Fibroblast of lung (primary cell): Measurements from ENCODE around the gene B3GALNT2. TPM values are rescaled to one million over a fixed set of nuclear protein-coding genes. Genes with fewer than 3 reads are reported as not detected.

Source experiments
- DNase-seq, 2 donors: peaks; one replicate each; pipeline versions ENCODE4 v3.0.0 to v3.0.0-alpha.2; 2010; ENCODE audit warnings: low read depth in 2 of 2
- H2AFZ ChIP-seq: 2 replicates; pipeline ENCODE4 v1.5.1; 2012; ENCODE audit warnings: low read length, control low read depth, inconsistent platforms
- H3K27ac ChIP-seq: 2 replicates; pipeline ENCODE4 v1.5.1; 2011; ENCODE audit warnings: low read length, control low read depth; ENCODE audit not compliant: insufficient read depth
- H3K27me3 ChIP-seq: 2 replicates; pipeline ENCODE4 v1.5.1; 2011; ENCODE audit warnings: mild to moderate bottlenecking, low read length; ENCODE audit not compliant: control insufficient read depth, insufficient read depth
- H3K36me3 ChIP-seq: 2 replicates; pipeline ENCODE4 v1.5.1; 2011; ENCODE audit warnings: low read length; ENCODE audit not compliant: control insufficient read depth, insufficient read depth
- H3K4me1 ChIP-seq: 2 replicates; pipeline ENCODE4 v1.5.1; 2011; ENCODE audit warnings: low read length; ENCODE audit not compliant: control insufficient read depth, insufficient read depth; ENCODE audit errors: extremely low read depth
- H3K4me2 ChIP-seq: 2 replicates; pipeline ENCODE4 v1.5.1; 2011; ENCODE audit warnings: low read length, control low read depth; ENCODE audit not compliant: insufficient read depth; ENCODE audit errors: extremely low read depth
- H3K4me3 ChIP-seq, 4 experiments: fragments of 200-600 bp in 1 of 4; sonication (generic) in 1 of 4; replicated peaks in 1 of 4; 2 replicates each; pipeline ENCODE4 v1.5.1; 2011 to 2016; ENCODE audit warnings: low read length in 4 of 4, low read depth in 3 of 4, mild to moderate bottlenecking in 3 of 4, control low read depth in 2 of 4, inconsistent platforms in 1 of 4, mixed read lengths in 1 of 4; ENCODE audit not compliant: insufficient read depth in 1 of 4; ENCODE audit errors: control extremely low read depth in 1 of 4
- H3K79me2 ChIP-seq: 2 replicates; pipeline ENCODE4 v1.5.1; 2012; ENCODE audit warnings: mild to moderate bottlenecking, low read length, inconsistent platforms; ENCODE audit not compliant: control insufficient read depth, insufficient read depth
- H3K9ac ChIP-seq: 2 replicates; pipeline ENCODE4 v1.5.1; 2011; ENCODE audit warnings: mild to moderate bottlenecking, low read length, control low read depth; ENCODE audit not compliant: insufficient read depth
- H3K9me3 ChIP-seq: 2 replicates; pipeline ENCODE4 v1.5.1; 2012; ENCODE audit warnings: low read depth, low read length; ENCODE audit not compliant: control insufficient read depth, insufficient read depth
- H4K20me1 ChIP-seq: 2 replicates; pipeline ENCODE4 v1.5.1; 2011; ENCODE audit warnings: low read length; ENCODE audit not compliant: control insufficient read depth, insufficient read depth; ENCODE audit errors: extremely low read depth
- CTCF ChIP-seq, 2 donors: IDR thresholded peaks in 1 of 2; conservative IDR thresholded peaks in 1 of 2; 1 replicate in 1 of 2; 2 replicates in 1 of 2; pipeline ENCODE4 v1.5.1; 2011 to 2012; ENCODE audit warnings: low read length in 2 of 2, control low read depth in 1 of 2, inconsistent platforms in 1 of 2, low read depth in 1 of 2, mild to moderate bottlenecking in 1 of 2
- EZH2 ChIP-seq: IDR thresholded peaks from 2 replicates; pipeline ENCODE4 v1.5.1; 2012; ENCODE audit warnings: low read length, control low read depth, mild to moderate bottlenecking; ENCODE audit errors: missing control alignments
- polyA plus RNA-seq, 2 donors: library from polyadenylated mRNA; depleted of rRNA in 1 of 2; stranded (reverse) in 1 of 2; unstranded in 1 of 2; fragments of >200 nt; gene quantifications; 2 replicates each; pipeline ENCODE4 v1.2.1, GENCODE V29; 2011 to 2012; ENCODE audit warnings: missing spikeins in 1 of 2
- total RNA-seq: library from RNA; depleted of rRNA; stranded (reverse); fragments of >200 nt; gene quantifications from 2 replicates; pipeline ENCODE4 v1.2.1, GENCODE V29; 2014

B3GALNT2 gene
- total and polyA plus RNA-seq, 2 donors (not counting 1 experiment from before 2014, with no cell fraction given), result 23.1 to 51.4 TPM

GRCh38 chr1:235417086-235417697, 87.1 kb downstream of the B3GALNT2 start:
- Histone ChIP-seq H3K27ac (no peak overlapping the region), H4K20me1 (no peaks in the 10 kb centered on the region), H3K4me2 (peak overlapping the region; percentile 56), H3K9me3 (no peaks in the 10 kb centered on the region), H3K79me2 (peaks cover 4% of the 10 kb centered on the region), H3K9ac (no peak overlapping the region), H3K27me3 (no peaks in the 10 kb centered on the region), H3K4me1 (peaks cover 2% of the 10 kb centered on the region), H3K36me3 (peaks cover 2% of the 10 kb centered on the region), H2AFZ (no peak overlapping the region), H3K4me3 (no peak overlapping the region)
- peak; percentile 74 to 86 for DNase-seq
- peak; percentile 76 to 86 for TF ChIP-seq CTCF (conservative IDR thresholded peaks at IDR 0.05 in 1 of 2, IDR thresholded peaks at IDR 0.05 in 1 of 2; ENCODE audit: low read depth in 1 of 2, low read length in 2 of 2)
- TF ChIP-seq EZH2, result no peak

- Histone ChIP-seq H3K9ac (no peak overlapping the region), H3K4me2 (peak overlapping the region; percentile 56), H3K27ac (no peak overlapping the region), H3K4me1 (peaks cover 2% of the 10 kb centered on the region), H3K36me3 (peaks cover 2% of the 10 kb centered on the region), H2AFZ (no peak overlapping the region), H4K20me1 (no peaks in the 10 kb centered on the region), H3K79me2 (peaks cover 4% of the 10 kb centered on the region), H3K9me3 (no peaks in the 10 kb centered on the region), H3K4me3 (no peak overlapping the region), H3K27me3 (no peaks in the 10 kb centered on the region)
- TF ChIP-seq CTCF (conservative IDR thresholded peaks at IDR 0.05 in 1 of 2, IDR thresholded peaks at IDR 0.05 in 1 of 2; ENCODE audit: low read depth in 1 of 2, low read length in 2 of 2) (no peak), EZH2 (no peak)
- DNase-seq, result peak; percentile 39 to 54
These were observed 87.6 kb downstream of the B3GALNT2 start for GRCh38 chr1:235416662-235417049.

- Histone ChIP-seq H2AFZ (no peak overlapping the region), H3K79me2 (peaks cover 4% of the 10 kb centered on the region), H3K4me1 (peaks cover 2% of the 10 kb centered on the region), H3K9ac (no peak overlapping the region), H3K36me3 (peaks cover 2% of the 10 kb centered on the region), H3K9me3 (no peaks in the 10 kb centered on the region), H3K4me2 (no peak overlapping the region), H4K20me1 (no peaks in the 10 kb centered on the region), H3K4me3 (no peak overlapping the region), H3K27ac (no peak overlapping the region), H3K27me3 (no peaks in the 10 kb centered on the region)
- TF ChIP-seq CTCF (conservative IDR thresholded peaks at IDR 0.05 in 1 of 2, IDR thresholded peaks at IDR 0.05 in 1 of 2; ENCODE audit: low read depth in 1 of 2, low read length in 2 of 2) (peak; percentile 66 to 80), EZH2 (no peak)
- peak; percentile 71 to 85 for DNase-seq
These were observed 89.0 kb downstream of the B3GALNT2 start for GRCh38 chr1:235415008-235415904.
